Measurements from ENCODE around the gene SUSD4.

The SUSD4 gene

DNA sequence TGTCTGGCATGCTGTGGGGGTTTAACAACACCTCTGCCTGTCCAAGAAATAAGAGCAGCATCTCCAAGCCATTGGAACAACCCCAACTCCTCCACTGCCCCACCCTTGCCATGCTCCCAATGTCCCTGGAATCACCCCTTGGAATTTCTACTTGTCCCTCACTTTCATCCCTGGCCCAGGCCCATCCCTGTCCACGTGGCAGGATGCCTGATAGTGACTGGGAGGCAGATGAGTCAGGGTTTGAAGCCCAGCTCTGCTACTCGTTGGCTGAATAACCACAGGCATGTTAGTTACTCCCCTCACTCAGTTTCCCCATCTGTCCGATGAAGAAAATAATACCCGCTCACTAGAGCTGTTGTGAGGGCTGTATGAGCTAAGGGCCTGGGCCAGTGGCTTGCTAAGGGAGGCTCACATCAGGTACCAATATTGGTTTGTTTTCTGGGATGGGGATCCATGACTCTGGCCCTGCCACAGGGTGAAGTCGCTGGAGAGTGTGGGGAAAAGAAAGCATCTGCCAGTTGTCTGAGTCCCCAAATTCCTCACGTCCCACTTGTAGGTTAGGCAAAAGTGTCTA, 121.5 kb downstream of the SUSD4 start:
- no peak for DNase-seq
- no peak overlapping the region for H3K4me3 ChIP-seq (ENCODE audit: low read depth, low read length)
- no peaks in the 10 kb centered on the region for H3K27me3 ChIP-seq (replicated peaks)
- TF ChIP-seq, protein P1, sequence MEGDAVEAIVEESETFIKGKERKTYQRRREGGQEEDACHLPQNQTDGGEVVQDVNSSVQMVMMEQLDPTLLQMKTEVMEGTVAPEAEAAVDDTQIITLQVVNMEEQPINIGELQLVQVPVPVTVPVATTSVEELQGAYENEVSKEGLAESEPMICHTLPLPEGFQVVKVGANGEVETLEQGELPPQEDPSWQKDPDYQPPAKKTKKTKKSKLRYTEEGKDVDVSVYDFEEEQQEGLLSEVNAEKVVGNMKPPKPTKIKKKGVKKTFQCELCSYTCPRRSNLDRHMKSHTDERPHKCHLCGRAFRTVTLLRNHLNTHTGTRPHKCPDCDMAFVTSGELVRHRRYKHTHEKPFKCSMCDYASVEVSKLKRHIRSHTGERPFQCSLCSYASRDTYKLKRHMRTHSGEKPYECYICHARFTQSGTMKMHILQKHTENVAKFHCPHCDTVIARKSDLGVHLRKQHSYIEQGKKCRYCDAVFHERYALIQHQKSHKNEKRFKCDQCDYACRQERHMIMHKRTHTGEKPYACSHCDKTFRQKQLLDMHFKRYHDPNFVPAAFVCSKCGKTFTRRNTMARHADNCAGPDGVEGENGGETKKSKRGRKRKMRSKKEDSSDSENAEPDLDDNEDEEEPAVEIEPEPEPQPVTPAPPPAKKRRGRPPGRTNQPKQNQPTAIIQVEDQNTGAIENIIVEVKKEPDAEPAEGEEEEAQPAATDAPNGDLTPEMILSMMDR (IDR thresholded peaks at IDR 0.05; ENCODE audit: low read depth, low read length, missing control alignments) = no peak
- in situ Hi-C loops (cut with HindIII; ENCODE audit: low pct_ligation_motif_present, low sequenced_read_pairs) = no loop called here
- H3K27ac ChIP-seq = no peak overlapping the region
- H3K36me3 ChIP-seq (replicated peaks) = no peaks in the 10 kb centered on the region

DNA sequence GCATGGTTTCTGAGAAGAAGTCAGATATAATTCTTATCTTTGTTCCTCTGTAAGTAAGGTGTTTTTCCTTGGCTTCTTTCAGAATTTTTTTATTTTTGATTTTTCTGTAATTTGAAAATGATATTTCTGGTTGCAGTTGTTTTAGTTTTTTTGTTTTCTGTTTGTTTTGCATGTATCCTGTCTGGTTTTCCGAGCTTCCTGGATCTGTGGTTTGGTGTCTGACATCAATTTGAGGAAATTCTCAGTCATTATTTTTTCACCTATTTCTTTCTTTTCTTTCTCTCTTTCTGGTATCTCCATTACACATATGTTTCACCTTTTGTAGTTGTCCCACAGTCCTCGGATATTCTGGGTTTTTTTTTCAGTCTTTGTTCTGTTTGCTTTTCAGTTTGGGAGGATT, 123.9 kb downstream of the SUSD4 start:
- TF ChIP-seq, protein P1 (IDR thresholded peaks at IDR 0.05; ENCODE audit: low read depth, low read length, missing control alignments) = no peak
- no peaks in the 10 kb centered on the region for H3K36me3 ChIP-seq (replicated peaks)
- in situ Hi-C loops (cut with HindIII; ENCODE audit: low pct_ligation_motif_present, low sequenced_read_pairs) = no loop called here
- H3K27ac ChIP-seq = no peak overlapping the region
- H3K27me3 ChIP-seq (replicated peaks) = no peaks in the 10 kb centered on the region
- H3K4me3 ChIP-seq (ENCODE audit: low read depth, low read length) = no peak overlapping the region
- no peak for DNase-seq

DNA sequence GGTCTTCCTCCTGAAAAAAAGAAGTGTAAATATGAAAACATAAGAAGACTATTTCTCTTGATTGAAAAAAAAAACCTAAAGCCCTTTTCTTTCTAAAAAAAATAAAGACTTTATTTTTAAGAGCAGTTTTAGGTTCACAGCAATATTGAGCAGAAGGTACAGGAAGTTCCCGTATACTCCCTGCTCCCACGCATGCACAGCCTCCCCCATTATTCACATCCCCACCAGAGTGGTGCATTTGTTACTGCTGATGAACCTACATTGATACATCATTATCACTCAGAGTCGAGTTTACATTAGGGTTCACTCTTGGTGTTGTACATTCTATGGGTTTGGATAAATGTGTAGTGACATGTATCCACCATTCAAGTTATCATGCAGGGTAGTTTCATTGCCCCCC, 128.9 kb downstream of the SUSD4 start:
- Histone ChIP-seq H3K27ac (no peak overlapping the region), H3K4me3 (ENCODE audit: low read depth, low read length) (no peak overlapping the region), H3K36me3 (replicated peaks) (no peaks in the 10 kb centered on the region), H3K27me3 (replicated peaks) (no peaks in the 10 kb centered on the region)
- in situ Hi-C loops (cut with HindIII; ENCODE audit: low pct_ligation_motif_present, low sequenced_read_pairs) = no loop called here
- DNase-seq = no peak
- TF ChIP-seq, protein P1 (IDR thresholded peaks at IDR 0.05; ENCODE audit: low read depth, low read length, missing control alignments) = no peak

DNA sequence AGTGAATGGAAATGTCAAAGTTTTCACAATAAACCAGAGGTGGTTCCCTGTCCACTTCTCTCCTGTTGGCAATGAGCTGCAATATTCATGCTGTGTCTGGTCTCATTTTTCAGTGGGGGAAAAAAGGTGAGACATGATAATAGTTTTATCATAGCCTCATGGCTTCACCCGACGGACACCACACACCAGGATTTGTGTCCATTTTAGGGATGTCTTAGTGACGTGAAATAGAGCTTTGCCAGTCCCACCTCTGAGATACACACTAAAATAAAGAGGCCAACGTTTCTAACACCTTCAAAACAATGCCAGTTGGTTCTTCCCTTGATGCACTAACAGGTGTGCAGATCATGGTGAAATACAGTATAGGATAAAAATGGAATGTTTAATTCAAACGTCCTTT, 129.4 kb downstream of the SUSD4 start:
- H3K4me3 ChIP-seq (ENCODE audit: low read depth, low read length) = no peak overlapping the region
- TF ChIP-seq, protein P1 (IDR thresholded peaks at IDR 0.05; ENCODE audit: low read depth, low read length, missing control alignments) = no peak
- H3K36me3 ChIP-seq (replicated peaks) = no peaks in the 10 kb centered on the region
- in situ Hi-C loops (cut with HindIII; ENCODE audit: low pct_ligation_motif_present, low sequenced_read_pairs) = no loop called here
- no peak overlapping the region for H3K27ac ChIP-seq
- no peaks in the 10 kb centered on the region for H3K27me3 ChIP-seq (replicated peaks)
- no peak for DNase-seq

DNA sequence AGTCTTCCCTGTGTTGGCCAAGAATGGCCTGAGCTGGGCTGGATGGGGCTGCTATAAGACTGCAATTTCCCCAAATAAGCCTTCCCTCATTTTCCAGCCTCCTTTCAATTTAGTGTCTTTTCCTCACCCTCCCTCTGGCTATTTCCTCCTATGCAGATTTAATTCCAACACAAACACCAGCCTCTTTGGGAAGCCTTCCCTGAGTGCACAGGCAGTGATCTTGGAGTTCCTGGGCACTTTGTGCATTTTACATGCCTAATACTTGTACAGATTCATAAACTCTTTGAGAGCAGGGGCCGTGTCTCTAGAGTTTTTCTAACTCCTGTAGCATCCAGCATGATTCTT, 129.8 kb downstream of the SUSD4 start:
- H3K27ac ChIP-seq = no peak overlapping the region
- no peaks in the 10 kb centered on the region for H3K36me3 ChIP-seq (replicated peaks)
- in situ Hi-C loops (cut with HindIII; ENCODE audit: low pct_ligation_motif_present, low sequenced_read_pairs) = no loop called here
- TF ChIP-seq, protein P1 (IDR thresholded peaks at IDR 0.05; ENCODE audit: low read depth, low read length, missing control alignments) = no peak
- H3K27me3 ChIP-seq (replicated peaks) = no peaks in the 10 kb centered on the region
- no peak for DNase-seq
- H3K4me3 ChIP-seq (ENCODE audit: low read depth, low read length) = no peak overlapping the region
